MM.1S (cell line): ENCODE data around the gene TMEM150A.
A peak's percentile ranks its signal among the peaks of the same experiment; 100 is the strongest.
"Not testable (repeated sequence)": the region's sequence is repeated elsewhere in the genome, so short reads cannot be mapped to it uniquely, and the experiment has no call there.

Experiments
- DNase-seq: peaks from one replicate; pipeline ENCODE4 v3.0.0-alpha.2; 2015
- H2AFZ ChIP-seq: fragments of 300-600 bp; sonication (generic); 2 replicates; pipeline ENCODE4 v1.6.0; 2016; ENCODE audit warnings: antibody characterized with exemption, low read length
- H3F3A ChIP-seq: fragments of 300-600 bp; sonication (generic); 2 replicates; pipeline ENCODE4 v1.6.1; 2016; ENCODE audit warnings: mild to moderate bottlenecking, antibody characterized with exemption, low read length, moderate library complexity, mixed read lengths; ENCODE audit not compliant: insufficient read depth
- H3K27ac ChIP-seq: fragments of 300-600 bp; sonication (generic); 2 replicates; pipeline ENCODE4 v1.5.1; 2016; ENCODE audit warnings: mild to moderate bottlenecking, low read length
- H3K27me3 ChIP-seq: fragments of 300-600 bp; sonication (generic); replicated peaks from 2 replicates; pipeline ENCODE4 v1.6.0; 2016; ENCODE audit warnings: low read length; ENCODE audit not compliant: insufficient read depth
- H3K36me3 ChIP-seq: fragments of 300-600 bp; sonication (generic); replicated peaks from 2 replicates; pipeline ENCODE4 v1.6.1; 2016; ENCODE audit warnings: mild to moderate bottlenecking, low read length, mixed read lengths; ENCODE audit not compliant: insufficient read depth
- H3K4me1 ChIP-seq: fragments of 300-600 bp; sonication (generic); 2 replicates; pipeline ENCODE4 v1.6.1; 2016; ENCODE audit warnings: low read length, mixed read lengths
- H3K4me2 ChIP-seq: fragments of 300-600 bp; sonication (generic); 2 replicates; pipeline ENCODE4 v1.6.0; 2016; ENCODE audit warnings: low read depth, low read length
- H3K4me3 ChIP-seq: fragments of 300-600 bp; sonication (generic); 2 replicates; pipeline ENCODE4 v1.5.1; 2016; ENCODE audit warnings: low read length, mixed read lengths
- H3K79me2 ChIP-seq: fragments of 300-600 bp; sonication (generic); 2 replicates; pipeline ENCODE4 v1.6.1; 2016; ENCODE audit warnings: mixed run types, low read length, mixed read lengths
- H3K9ac ChIP-seq: fragments of 300-600 bp; sonication (generic); 2 replicates; pipeline ENCODE4 v1.6.1; 2016; ENCODE audit warnings: low read length, mixed read lengths
- H3K9me2 ChIP-seq: fragments of 300-600 bp; sonication (generic); replicated peaks from 2 replicates; pipeline ENCODE4 v1.6.1; 2016; ENCODE audit warnings: mild to moderate bottlenecking, low read length, mixed read lengths; ENCODE audit not compliant: insufficient read depth
- H3K9me3 ChIP-seq: fragments of 300-600 bp; sonication (generic); replicated peaks from 2 replicates; pipeline ENCODE4 v1.6.1; 2016; ENCODE audit warnings: mild to moderate bottlenecking, low read length, mixed read lengths; ENCODE audit not compliant: insufficient read depth
- H4K20me1 ChIP-seq: fragments of 300-600 bp; sonication (generic); 2 replicates; pipeline ENCODE4 v1.6.1; 2016; ENCODE audit warnings: mild to moderate bottlenecking, low read length, moderate library complexity, mixed read lengths; ENCODE audit not compliant: insufficient read depth
- CTCF ChIP-seq: fragments of 300-600 bp; sonication (generic); IDR thresholded peaks from 2 replicates; pipeline ENCODE4 v1.5.1; 2016; ENCODE audit warnings: antibody characterized with exemption, low read length, mixed read lengths
- EZH2 ChIP-seq: fragments of 300-600 bp; sonication (generic); optimal IDR thresholded peaks from 2 replicates; pipeline ENCODE3; 2017; ENCODE audit warnings: low read depth, mild to moderate bottlenecking, antibody characterized with exemption, low read length, mixed read lengths
- EZH2phosphoT487 ChIP-seq: fragments of 300-600 bp; sonication (generic); IDR thresholded peaks from 2 replicates; pipeline ENCODE4 v1.6.1; 2018; ENCODE audit warnings: antibody characterized with exemption, low read length

The TMEM150A gene

DNA sequence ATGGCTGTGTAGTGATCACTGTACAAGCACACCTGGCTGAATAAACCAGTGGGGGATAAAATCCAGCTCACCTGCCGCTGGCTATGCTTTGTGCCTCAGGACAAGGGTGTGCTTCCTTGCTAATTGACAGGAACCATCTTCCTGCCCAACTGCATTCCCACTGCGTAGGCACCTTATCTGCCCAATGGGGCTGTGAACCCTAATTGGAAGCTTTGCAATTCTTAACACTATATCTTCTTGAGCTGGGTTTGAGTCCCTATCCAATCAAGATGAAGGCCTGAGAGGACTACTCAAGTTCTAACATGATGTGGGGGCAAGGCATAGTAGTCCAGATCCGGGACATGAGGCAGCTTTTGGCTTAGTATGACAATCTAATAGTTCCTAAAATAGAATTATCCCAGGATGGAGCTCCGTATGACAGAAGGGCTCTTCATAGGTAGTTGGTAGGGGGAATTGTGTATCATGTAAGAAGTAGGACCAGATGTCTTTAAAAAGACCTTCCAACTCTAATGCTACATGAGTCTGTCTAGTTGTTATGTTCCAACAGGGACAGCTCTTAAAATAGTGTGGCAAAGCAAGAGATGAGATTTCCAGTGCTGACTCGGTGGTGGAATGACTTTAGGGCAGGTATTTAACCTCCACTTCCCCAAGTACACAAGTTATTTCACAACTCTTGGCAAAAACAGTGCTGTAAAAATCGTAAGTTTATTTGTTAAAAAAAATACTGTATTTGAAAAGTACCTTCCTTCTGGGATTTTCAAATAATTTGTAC is 2.3 kb upstream of the TMEM150A start:
- Histone ChIP-seq H3K27me3 (no peaks in the 10 kb centered on the region), H3K9me3 (no peaks in the 10 kb centered on the region), H4K20me1 (no peaks in the 10 kb centered on the region), H2AFZ (no peak overlapping the region), H3K9ac (no peak overlapping the region), H3K4me2 (no peak overlapping the region), H3K79me2 (no peaks in the 10 kb centered on the region), H3K9me2 (no peaks in the 10 kb centered on the region), H3F3A (0 out of 2 replicates have a peak, but pooled peaks cover 10% of the 10 kb centered on the region), H3K4me1 (peaks cover 5% of the 10 kb centered on the region; the same call in 1 of the 2 replicates), H3K36me3 (no peaks in the 10 kb centered on the region; the same call in 1 of the 2 replicates), H3K27ac (no peak overlapping the region), H3K4me3 (no peak overlapping the region)
- TF ChIP-seq CTCF = no peak
- no peak for TF ChIP-seq EZH2phosphoT487
- TF ChIP-seq EZH2 = no peak
- DNase-seq = no peak

DNA sequence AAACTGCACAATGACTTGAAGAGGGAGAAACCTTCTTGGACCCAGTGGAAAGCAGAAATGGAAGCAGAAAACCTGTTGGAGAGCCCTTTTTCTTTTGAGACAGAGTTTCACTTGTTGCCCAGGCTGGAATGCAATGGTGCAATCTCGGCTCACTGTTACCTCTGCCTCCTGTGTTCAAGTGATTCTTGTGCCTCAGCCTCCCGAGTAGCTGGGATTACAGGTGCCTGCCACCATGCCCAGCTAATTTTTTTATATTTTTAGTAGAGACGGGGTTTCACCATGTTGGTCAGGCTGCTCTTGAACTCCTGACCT is 1.6 kb upstream of the TMEM150A start:
- H3K79me2 ChIP-seq, H3K36me3 ChIP-seq, H3K9me2 ChIP-seq, H3K9me3 ChIP-seq, H3K4me2 ChIP-seq, H3K27ac ChIP-seq, H3K4me3 ChIP-seq, H3K4me1 ChIP-seq, H3F3A ChIP-seq, DNase-seq, H2AFZ ChIP-seq, H3K27me3 ChIP-seq, H4K20me1 ChIP-seq, H3K9ac ChIP-seq: not testable (repeated sequence)

DNA sequence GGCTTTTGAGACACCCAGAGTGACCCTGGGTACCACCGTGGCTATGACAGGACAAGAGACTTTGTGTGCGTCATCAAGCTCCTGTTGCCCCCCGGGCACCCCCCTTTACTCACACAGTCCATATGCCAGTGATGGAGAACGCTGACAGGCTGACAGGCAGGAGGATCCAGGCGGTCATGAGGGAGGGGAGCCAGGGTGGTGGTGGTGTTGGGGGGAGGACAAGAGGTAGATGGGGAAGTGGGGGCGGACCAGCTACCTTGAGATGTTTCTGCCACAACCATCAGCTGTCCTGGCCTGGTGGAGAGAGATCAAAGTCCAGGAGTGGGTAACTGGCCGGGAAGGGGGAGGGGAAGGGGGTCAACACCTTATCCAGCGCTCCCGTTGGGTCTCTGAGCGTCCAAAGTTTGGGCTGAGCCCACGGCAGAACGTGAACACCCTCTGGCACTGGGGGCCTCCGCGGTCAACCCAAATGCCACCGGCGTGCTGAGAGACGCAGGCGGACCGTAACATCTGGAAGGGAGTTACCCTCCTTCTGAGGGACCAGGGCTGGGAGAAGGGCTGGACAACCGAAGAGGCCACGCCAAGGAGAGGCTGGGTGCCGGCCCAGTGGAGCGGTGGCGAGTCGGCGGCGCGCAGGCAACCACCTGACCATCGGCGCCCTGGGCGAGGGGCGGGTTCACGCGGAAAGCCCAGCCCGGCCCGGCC is 575 bp downstream of the TMEM150A start:
- no peaks in the 10 kb centered on the region for H3K27me3 ChIP-seq
- no peaks in the 10 kb centered on the region for H3K9me3 ChIP-seq
- peak overlapping the region; percentile 82; the same call in 1 of the 2 replicates for H2AFZ ChIP-seq
- no peaks in the 10 kb centered on the region for H3K9me2 ChIP-seq
- H4K20me1 ChIP-seq = no peaks in the 10 kb centered on the region
- H3K9ac ChIP-seq = peak overlapping the region; percentile 53; the same call in 1 of the 2 replicates
- peak overlapping the region; percentile 82 for H3K4me3 ChIP-seq
- DNase-seq = no peak
- TF ChIP-seq EZH2phosphoT487 (no peak), EZH2 (no peak), CTCF (no peak)
- peaks cover 5% of the 10 kb centered on the region; the same call in 1 of the 2 replicates for H3K4me1 ChIP-seq
- no peaks in the 10 kb centered on the region for H3K36me3 ChIP-seq
- peak overlapping the region; percentile 62 for H3K4me2 ChIP-seq
- peaks cover 7% of the 10 kb centered on the region for H3K79me2 ChIP-seq
- H3F3A ChIP-seq = 0 out of 2 replicates have a peak, but pooled peaks cover 10% of the 10 kb centered on the region
- no peak overlapping the region for H3K27ac ChIP-seq
